ENCODE results near the gene TMEM41B.
"Not testable (repeated sequence)": the region's sequence is repeated elsewhere in the genome, so short reads cannot be mapped to it uniquely, and the experiment has no call there.

Gene TMEM41B

GRCh38 chr11:9259981-9260837, 54.2 kb downstream of the TMEM41B start:
- DNase-seq: no peak

- DNase-seq: not testable (repeated sequence)
These were observed 56.1 kb downstream of the TMEM41B start for GRCh38 chr11:9258279-9258678.

GRCh38 chr11:9254416-9254815, 60.0 kb downstream of the TMEM41B start:
- no peak for DNase-seq

- no peak for DNase-seq
These were observed 61.3 kb downstream of the TMEM41B start for GRCh38 chr11:9253086-9253485.

GRCh38 chr11:9251311-9251710, 63.1 kb downstream of the TMEM41B start:
- no peak for DNase-seq

- no peak for DNase-seq
These were observed 64.2 kb downstream of the TMEM41B start for GRCh38 chr11:9250139-9250582.

- no peak for DNase-seq
These were observed 65.1 kb downstream of the TMEM41B start for GRCh38 chr11:9249252-9249651.

- DNase-seq: no peak
These were observed 66.5 kb downstream of the TMEM41B start for GRCh38 chr11:9247863-9248262.

- not testable (repeated sequence) for DNase-seq
These were observed 78.2 kb downstream of the TMEM41B start for GRCh38 chr11:9236242-9236641.

GRCh38 chr11:9232482-9232881, 81.9 kb downstream of the TMEM41B start:
- DNase-seq: no peak

GRCh38 chr11:9231848-9232177, 82.6 kb downstream of the TMEM41B start:
- DNase-seq: no peak

Measured in islet precursor cell (in vitro differentiated cells).